Psoas muscle (tissue), 8 donors: ENCODE measurements around the gene DTNB. TPM values are rescaled to one million over a fixed set of nuclear protein-coding genes. Genes with fewer than 3 reads are reported as not detected.
"Not testable (repeated sequence)": the region's sequence is repeated elsewhere in the genome, so short reads cannot be mapped to it uniquely, and the experiment has no call there.

ENCODE experiments used
- ATAC-seq, 4 donors: fragments of 200-7000 bp; cut with Tn5 transposase; one replicate each; pipeline ENCODE4 v1.9.1; 2020; ENCODE audit warnings: moderate library complexity in 3 of 4, mild to moderate bottlenecking in 2 of 4
- DNase-seq, 2 donors: peaks; one replicate each; pipeline ENCODE4 v3.0.0-alpha.2; 2020
- H3K27ac ChIP-seq: fragments of 200-600 bp; one replicate; pipeline ENCODE4 v1.8.0; 2022
- H3K27me3 ChIP-seq, 3 donors: fragments of 200-600 bp in 1 of 3; one replicate each; pipeline versions ENCODE4 v1.6.1 to v1.8.0; 2013 to 2022; ENCODE audit warnings: low read length in 2 of 3, mild to moderate bottlenecking in 2 of 3, moderate library complexity in 1 of 3; ENCODE audit not compliant: insufficient read depth in 3 of 3
- H3K36me3 ChIP-seq, 2 donors: fragments of 200-600 bp in 1 of 2; one replicate each; pipeline versions ENCODE4 v1.6.1 to v1.8.0; 2013 to 2022; ENCODE audit warnings: low read depth in 1 of 2, mild to moderate bottlenecking in 1 of 2, moderate library complexity in 1 of 2; ENCODE audit not compliant: insufficient read depth in 1 of 2
- H3K4me1 ChIP-seq: fragments of 200-600 bp; one replicate; pipeline ENCODE4 v1.8.0; 2022
- H3K4me3 ChIP-seq: fragments of 200-600 bp; one replicate; pipeline ENCODE4 v1.8.0; 2022; ENCODE audit warnings: mild to moderate bottlenecking
- H3K9me3 ChIP-seq: fragments of 200-600 bp; one replicate; pipeline ENCODE4 v1.8.0; 2022
- WGBS, 3 donors: extraction: QIAGEN DNeasy Blood & Tissue Kit; methylation state at CpG; one replicate each; pipeline versions ENCODE4 v1.1.6 to v1.1.7; 2013; 5-methylcytosine and 5-hydroxymethylcytosine counted together
- intact Hi-C, 2 donors: fragments of 100-400 bp; cut with DNase I; formaldehyde crosslinking; loops; one replicate each; pipeline versions ENCODE4 v1.11.0 to v1.14.2; 2022
- polyA plus RNA-seq, 3 donors: library from polyadenylated mRNA; stranded (reverse); fragments of 200-250 nt; gene quantifications; one replicate each; pipeline ENCODE4 v1.2.3, GENCODE V29; 2013
- total RNA-seq, 4 donors: library from RNA; stranded (reverse); fragmentation: NEBNext Ultra II Directional in 2 of 4; extraction: Animal tissue kit (Norgen Biotek cat#: 25700) in 2 of 4; gene quantifications; one replicate each; pipeline versions ENCODE4 v1.2.1 to v1.2.4, GENCODE V29; 2021 to 2023
- TF ChIP-seq, protein P1 (sequence below): fragments of 200-600 bp; IDR thresholded peaks from one replicate; pipeline ENCODE4 v1.8.0; 2022; ENCODE audit warnings: antibody characterized with exemption
- donor health status: healthy with polysubstance abuse.
- donor health status: DM: no; HTN: no; CAD: no; lungs with moderate emphysema.
- donor health status: Bipolar disorder and iron deficiency.
- donor health status: healthy.
- donor health status: DM: yes; HTN: yes; CAD: no.
- donor health status: DM: no; HTN: no; CAD: no.
- donor health status: DM: no; HTN: no; CAD: no.
- donor health status: DM: yes; HTN: yes; CAD: no.

DTNB gene
- total and polyA plus RNA-seq, 7 donors = 2.3 to 6.3 (median 4.2) TPM

DNA sequence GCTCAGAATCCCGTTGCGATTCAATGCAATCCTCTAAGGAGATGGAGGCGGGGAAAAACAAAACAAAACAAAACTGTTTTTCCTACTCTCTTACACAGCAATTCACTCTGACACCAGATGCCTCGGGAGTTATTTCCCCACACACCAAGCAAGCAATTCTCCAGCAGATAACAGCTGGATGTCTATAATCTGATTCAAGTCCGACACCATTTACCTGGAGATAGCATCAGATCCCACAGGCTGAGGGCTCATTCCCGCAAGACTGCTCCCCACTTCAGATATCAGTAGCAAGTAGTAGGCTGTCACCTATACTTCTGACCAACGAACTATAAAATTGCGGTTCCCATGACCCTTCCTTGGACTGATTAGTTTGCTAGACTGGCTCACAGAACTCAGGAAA, 58.7 kb downstream of the DTNB start:
- peaks cover 6% of the 10 kb centered on the region for H3K4me1 ChIP-seq
- H3K4me3 ChIP-seq = no peak overlapping the region
- 83 to 86% (median 83%) methylated on average over 8 of the region's 8 CpGs for WGBS, 3 donors
- H3K36me3 ChIP-seq = no peaks in the 10 kb centered on the region
- TF ChIP-seq, protein P1, sequence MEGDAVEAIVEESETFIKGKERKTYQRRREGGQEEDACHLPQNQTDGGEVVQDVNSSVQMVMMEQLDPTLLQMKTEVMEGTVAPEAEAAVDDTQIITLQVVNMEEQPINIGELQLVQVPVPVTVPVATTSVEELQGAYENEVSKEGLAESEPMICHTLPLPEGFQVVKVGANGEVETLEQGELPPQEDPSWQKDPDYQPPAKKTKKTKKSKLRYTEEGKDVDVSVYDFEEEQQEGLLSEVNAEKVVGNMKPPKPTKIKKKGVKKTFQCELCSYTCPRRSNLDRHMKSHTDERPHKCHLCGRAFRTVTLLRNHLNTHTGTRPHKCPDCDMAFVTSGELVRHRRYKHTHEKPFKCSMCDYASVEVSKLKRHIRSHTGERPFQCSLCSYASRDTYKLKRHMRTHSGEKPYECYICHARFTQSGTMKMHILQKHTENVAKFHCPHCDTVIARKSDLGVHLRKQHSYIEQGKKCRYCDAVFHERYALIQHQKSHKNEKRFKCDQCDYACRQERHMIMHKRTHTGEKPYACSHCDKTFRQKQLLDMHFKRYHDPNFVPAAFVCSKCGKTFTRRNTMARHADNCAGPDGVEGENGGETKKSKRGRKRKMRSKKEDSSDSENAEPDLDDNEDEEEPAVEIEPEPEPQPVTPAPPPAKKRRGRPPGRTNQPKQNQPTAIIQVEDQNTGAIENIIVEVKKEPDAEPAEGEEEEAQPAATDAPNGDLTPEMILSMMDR = no peak
- H3K27me3 ChIP-seq = no peaks in the 10 kb centered on the region
- intact Hi-C loops = no loop called here
- no peak overlapping the region for H3K27ac ChIP-seq
- DNase-seq (no peak), ATAC-seq (no peak)
- H3K9me3 ChIP-seq = no peaks in the 10 kb centered on the region

GRCh38 chr2:25608718-25609117, 64.7 kb downstream of the DTNB start:
- DNase-seq (no peak), ATAC-seq (no peak)
- Histone ChIP-seq H3K36me3 (no peaks in the 10 kb centered on the region), H3K4me1 (no peaks in the 10 kb centered on the region), H3K27me3 (no peaks in the 10 kb centered on the region), H3K9me3 (no peaks in the 10 kb centered on the region), H3K27ac (no peak overlapping the region), H3K4me3 (no peak overlapping the region)
- intact Hi-C loops = loop anchor here (5.0 to 10.0 kb wide), 2 partner anchors 86 to 94 kb away; no protein-coding TSS in a partner anchor
- TF ChIP-seq, protein P1 = no peak

DNA sequence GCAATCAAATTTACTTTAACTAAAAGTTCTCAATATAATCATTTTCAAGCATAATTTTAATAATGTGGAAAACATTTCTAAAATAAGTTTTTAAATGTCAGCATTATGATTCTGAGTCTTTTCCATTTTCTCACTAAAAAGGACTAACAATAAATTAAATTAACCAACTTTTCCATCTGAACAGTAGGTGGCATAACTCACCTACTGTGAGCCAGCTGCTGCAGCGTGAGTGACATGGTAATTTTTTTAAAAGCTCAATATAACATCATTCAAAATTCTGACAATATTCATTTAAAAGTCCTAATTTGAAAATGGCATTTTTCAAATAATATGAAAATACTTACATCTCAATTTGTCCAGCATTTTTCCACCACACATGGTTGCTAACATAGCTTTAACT, 66.5 kb downstream of the DTNB start:
- no peaks in the 10 kb centered on the region for H3K27me3 ChIP-seq
- H3K4me3 ChIP-seq = no peak overlapping the region
- H3K36me3 ChIP-seq = no peaks in the 10 kb centered on the region
- DNase-seq (no peak), ATAC-seq (peak in 1 of 4 donors; percentile 59)
- no peaks in the 10 kb centered on the region for H3K4me1 ChIP-seq
- no peaks in the 10 kb centered on the region for H3K9me3 ChIP-seq
- 2 to 23% (median 6%) methylated on average over 1 of the region's 1 CpG for WGBS, 3 donors
- TF ChIP-seq, protein P1 = peak; percentile 65
- intact Hi-C loops = loop anchor here (2.0 to 10.0 kb wide), 3 partner anchors 58 to 95 kb away; no protein-coding TSS in a partner anchor
- no peak overlapping the region for H3K27ac ChIP-seq

DNA sequence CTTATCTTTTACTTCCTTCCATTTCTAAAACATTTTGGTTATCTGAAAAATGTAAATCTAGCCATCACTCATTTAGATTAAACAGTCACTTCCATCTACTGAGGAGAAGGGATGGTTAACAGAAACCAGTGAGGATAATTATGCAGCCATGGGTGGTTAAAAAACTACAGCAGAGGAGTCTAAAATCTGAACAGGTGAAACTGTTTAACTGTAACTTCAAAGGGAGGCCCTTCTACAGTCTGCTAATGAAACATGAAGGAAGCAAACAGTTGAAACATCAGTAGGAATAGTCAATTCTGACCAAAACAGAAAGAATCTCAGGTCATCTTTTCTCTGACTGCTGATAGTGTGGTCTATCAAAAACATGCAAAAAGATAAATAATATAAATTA, 71.0 kb downstream of the DTNB start:
- Histone ChIP-seq H3K36me3 (no peaks in the 10 kb centered on the region), H3K4me3 (no peak overlapping the region), H3K4me1 (no peaks in the 10 kb centered on the region), H3K9me3 (no peaks in the 10 kb centered on the region), H3K27me3 (no peaks in the 10 kb centered on the region), H3K27ac (no peak overlapping the region)
- TF ChIP-seq, protein P1 = no peak
- DNase-seq (no peak), ATAC-seq (no peak)
- intact Hi-C loops = loop anchor here in 1 of 2 donors (10.0 kb wide), 1 partner anchor 92 kb away; no protein-coding TSS in a partner anchor

- not testable (repeated sequence) for H3K9me3 ChIP-seq, H3K4me3 ChIP-seq, H3K4me1 ChIP-seq, H3K36me3 ChIP-seq, H3K27me3 ChIP-seq, ATAC-seq, H3K27ac ChIP-seq, DNase-seq
- intact Hi-C loops = loop anchor here in 1 of 2 donors (10.0 kb wide), 1 partner anchor 93 kb away; no protein-coding TSS in a partner anchor
- 96 to 97% (median 97%) methylated on average over 9 of the region's 9 CpGs for WGBS, 3 donors
These were observed 71.6 kb downstream of the DTNB start for GRCh38 chr2:25601711-25602332.
